ENCODE results near the gene TEX38.
A peak's percentile ranks its signal among the peaks of the same experiment; 100 is the strongest.
"Not testable (repeated sequence)": the region's sequence is repeated elsewhere in the genome, so short reads cannot be mapped to it uniquely, and the experiment has no call there.

The TEX38 gene

GRCh38 chr1:46671554-46671953 is at the start of gene TEX38:
TSS of gene TEX38 (plus strand) at chr1:46671854. CDS start at chr1:46671935, 81 bp downstream.
- intact Hi-C loops (cut with DNase I) = no loop called here

GRCh38 chr1:46621930-46622329 is 49.7 kb upstream of the TEX38 start:
- intact Hi-C loops (cut with DNase I) = no loop called here
- DNase-seq = no peak

More at GRCh38 chr1:46671554-46671953, at the start of gene TEX38:
- no peak for DNase-seq

GRCh38 chr1:46622344-46622743 is 49.3 kb upstream of the TEX38 start:
- DNase-seq = peak in 17 of 42 donors; percentile 25 to 65 (median 49)
- intact Hi-C loops (cut with DNase I) = no loop called here

GRCh38 chr1:46623743-46624644 is 47.7 kb upstream of the TEX38 start:
- intact Hi-C loops (cut with DNase I) = no loop called here
- DNase-seq = peak in 2 of 42 donors; percentile 4 to 10

GRCh38 chr1:46630719-46631118 is 40.9 kb upstream of the TEX38 start:
- peak in 1 of 42 donors; percentile 4 for DNase-seq
- intact Hi-C loops (cut with DNase I) = no loop called here

GRCh38 chr1:46635205-46635604 is 36.4 kb upstream of the TEX38 start:
- intact Hi-C loops (cut with DNase I) = no loop called here
- DNase-seq = no peak

GRCh38 chr1:46637444-46638083 is 34.1 kb upstream of the TEX38 start:
- intact Hi-C loops (cut with DNase I) = no loop called here

GRCh38 chr1:46638921-46639320 is 32.7 kb upstream of the TEX38 start:
- no peak for DNase-seq
- intact Hi-C loops (cut with DNase I) = no loop called here

More at GRCh38 chr1:46637444-46638083, 34.1 kb upstream of the TEX38 start:
- DNase-seq = no peak

GRCh38 chr1:46639547-46639946 is 32.1 kb upstream of the TEX38 start:
- no peak for DNase-seq
- intact Hi-C loops (cut with DNase I) = no loop called here

- intact Hi-C loops (cut with DNase I) = no loop called here
- no peak for DNase-seq
Measured at GRCh38 chr1:46642115-46642680, 29.5 kb upstream of the TEX38 start.

- intact Hi-C loops (cut with DNase I) = no loop called here
- DNase-seq = no peak
Measured at GRCh38 chr1:46643368-46643775, 28.3 kb upstream of the TEX38 start.

- DNase-seq = no peak
- intact Hi-C loops (cut with DNase I) = no loop called here
Measured at GRCh38 chr1:46645815-46646214, 25.8 kb upstream of the TEX38 start.

- no peak for DNase-seq
- intact Hi-C loops (cut with DNase I) = no loop called here
Measured at GRCh38 chr1:46646331-46646730, 25.3 kb upstream of the TEX38 start.

GRCh38 chr1:46646844-46647243 is 24.8 kb upstream of the TEX38 start:
- DNase-seq = no peak
- intact Hi-C loops (cut with DNase I) = no loop called here

GRCh38 chr1:46647611-46648010 is 24.0 kb upstream of the TEX38 start:
- no peak for DNase-seq
- intact Hi-C loops (cut with DNase I) = no loop called here

- DNase-seq = no peak
- intact Hi-C loops (cut with DNase I) = no loop called here
Measured at GRCh38 chr1:46649764-46650163, 21.9 kb upstream of the TEX38 start.

- intact Hi-C loops (cut with DNase I) = no loop called here
- no peak for DNase-seq
Measured at GRCh38 chr1:46650491-46650890, 21.2 kb upstream of the TEX38 start.

- DNase-seq; intact Hi-C loops (cut with DNase I): not testable (repeated sequence)
Measured at GRCh38 chr1:46651152-46651551, 20.5 kb upstream of the TEX38 start.

- DNase-seq = no peak
- intact Hi-C loops (cut with DNase I) = no loop called here
Measured at GRCh38 chr1:46652321-46653100, 19.1 kb upstream of the TEX38 start.

Data from head of caudate nucleus (tissue), 42 donors.